Activated naive CD8-positive, alpha-beta T cell treated with anti-CD3 and anti-CD28 coated beads, Interleukin-2, amount 10 ng/mL, durations not matched to agents 7 days and 5 days (primary cell): Measurements from ENCODE around the gene TSC22D1. TPM values are rescaled to one million over a fixed set of nuclear protein-coding genes. Genes with fewer than 3 reads are reported as not detected.
"Not testable (repeated sequence)": the region's sequence is repeated elsewhere in the genome, so short reads cannot be mapped to it uniquely, and the experiment has no call there.

ENCODE experiments used
- ATAC-seq: fragments of 150-1000 bp; cut with Tn5 transposase; one replicate; pipeline ENCODE4 v1.10.0; 2021; ENCODE audit warnings: low read depth, moderate library complexity
- POLR2A ChIA-PET: fragments of 350-600 bp; sonication (Branson Sonifier 250); formaldehyde crosslinking; loops from one replicate; lab custom pipeline; 2021; ENCODE audit warnings: antibody characterized with exemption; lab: Charles Lee
- DNase-seq: peaks from one replicate; pipeline ENCODE4 v3.0.0; 2021
- H3K27ac Mint-ChIP-seq: one replicate; pipeline ENCODE4 v1.8.0; 2022; ENCODE audit warnings: mild to moderate bottlenecking, mixed read lengths
- H3K27me3 Mint-ChIP-seq: one replicate; pipeline ENCODE4 v1.8.0; 2022; ENCODE audit warnings: mild to moderate bottlenecking, moderate library complexity, mixed read lengths
- H3K36me3 Mint-ChIP-seq: one replicate; pipeline ENCODE4 v1.8.0; 2021; ENCODE audit warnings: mild to moderate bottlenecking, mixed read lengths
- H3K4me1 Mint-ChIP-seq: one replicate; pipeline ENCODE4 v1.8.0; 2021; ENCODE audit warnings: mixed read lengths
- H3K4me3 Mint-ChIP-seq: one replicate; pipeline ENCODE4 v1.8.0; 2022; ENCODE audit warnings: mild to moderate bottlenecking, moderate library complexity, mixed read lengths
- H3K9me3 Mint-ChIP-seq: one replicate; pipeline ENCODE4 v1.8.0; 2021; ENCODE audit warnings: mixed read lengths
- total RNA-seq, 2 experiments: library from RNA; stranded (reverse); gene quantifications; one replicate each; pipeline ENCODE4 v1.2.3, GENCODE V29; 2021

TSC22D1 gene
- total RNA-seq, 2 experiments from 2014 or later, result 21.8 to 27.0 TPM

- no peak overlapping the region for H3K27ac Mint-ChIP-seq
- H3K36me3 Mint-ChIP-seq, result no peaks in the 10 kb centered on the region
- no peaks in the 10 kb centered on the region for H3K9me3 Mint-ChIP-seq
- POLR2A ChIA-PET, result no interaction called here
- no peak for DNase-seq
- peaks cover 3% of the 10 kb centered on the region for H3K27me3 Mint-ChIP-seq
- ATAC-seq, result no peak
- H3K4me1 Mint-ChIP-seq, result peaks cover 2% of the 10 kb centered on the region
- H3K4me3 Mint-ChIP-seq, result no peak overlapping the region
Measured at GRCh38 chr13:44470638-44471562, 105.2 kb downstream of the TSC22D1 start.

GRCh38 chr13:44468874-44469273 is 107.3 kb downstream of the TSC22D1 start:
- Mint-ChIP-seq H3K4me3 (no peak overlapping the region), H3K9me3 (no peaks in the 10 kb centered on the region), H3K27me3 (no peaks in the 10 kb centered on the region), H3K27ac (no peak overlapping the region), H3K4me1 (no peaks in the 10 kb centered on the region), H3K36me3 (no peaks in the 10 kb centered on the region)
- POLR2A ChIA-PET, result no interaction called here
- no peak for ATAC-seq
- no peak for DNase-seq

- Mint-ChIP-seq H3K27ac (no peak overlapping the region), H3K27me3 (peaks cover 1% of the 10 kb centered on the region), H3K9me3 (no peaks in the 10 kb centered on the region), H3K36me3 (peaks cover 2% of the 10 kb centered on the region), H3K4me3 (no peak overlapping the region), H3K4me1 (no peaks in the 10 kb centered on the region)
- no peak for DNase-seq
- ATAC-seq, result no peak
- POLR2A ChIA-PET, result no interaction called here
Measured at GRCh38 chr13:44465318-44465717, 110.8 kb downstream of the TSC22D1 start.

- H3K4me3 Mint-ChIP-seq, result no peak overlapping the region
- H3K4me1 Mint-ChIP-seq, result no peaks in the 10 kb centered on the region
- POLR2A ChIA-PET, result interaction anchor here (0.5 kb wide), 1 partner anchor 838 kb away, joined by 3 read pairs; no protein-coding TSS in a partner anchor
- peaks cover 2% of the 10 kb centered on the region for H3K36me3 Mint-ChIP-seq
- DNase-seq (no peak), ATAC-seq (no peak)
- H3K27ac Mint-ChIP-seq, result no peak overlapping the region
- no peaks in the 10 kb centered on the region for H3K9me3 Mint-ChIP-seq
- H3K27me3 Mint-ChIP-seq, result peaks cover 1% of the 10 kb centered on the region
Measured at GRCh38 chr13:44464471-44464870, 111.7 kb downstream of the TSC22D1 start.

GRCh38 chr13:44463759-44464158 is 112.4 kb downstream of the TSC22D1 start:
- H3K36me3 Mint-ChIP-seq, result peaks cover 2% of the 10 kb centered on the region
- DNase-seq (no peak), ATAC-seq (no peak)
- no peaks in the 10 kb centered on the region for H3K4me1 Mint-ChIP-seq
- H3K27me3 Mint-ChIP-seq, result peaks cover 1% of the 10 kb centered on the region
- H3K4me3 Mint-ChIP-seq, result no peak overlapping the region
- no peaks in the 10 kb centered on the region for H3K9me3 Mint-ChIP-seq
- POLR2A ChIA-PET, result interaction anchor here (0.5 kb wide), 1 partner anchor 838 kb away, joined by 3 read pairs; no protein-coding TSS in a partner anchor
- H3K27ac Mint-ChIP-seq, result no peak overlapping the region

- Mint-ChIP-seq H3K4me1 (peaks cover 2% of the 10 kb centered on the region), H3K9me3 (no peaks in the 10 kb centered on the region), H3K27ac (no peak overlapping the region), H3K27me3 (peaks cover 1% of the 10 kb centered on the region), H3K4me3 (no peak overlapping the region), H3K36me3 (peaks cover 2% of the 10 kb centered on the region)
- ATAC-seq, result no peak
- no peak for DNase-seq
- POLR2A ChIA-PET, result no interaction called here
Measured at GRCh38 chr13:44459674-44460073, 116.5 kb downstream of the TSC22D1 start.

GRCh38 chr13:44458313-44458975 is 117.7 kb downstream of the TSC22D1 start:
- no peak overlapping the region for H3K27ac Mint-ChIP-seq
- no peak overlapping the region for H3K4me3 Mint-ChIP-seq
- POLR2A ChIA-PET, result no interaction called here

GRCh38 chr13:44456212-44456611 is 119.9 kb downstream of the TSC22D1 start:
- H3K36me3 Mint-ChIP-seq, H3K27ac Mint-ChIP-seq, ATAC-seq, H3K27me3 Mint-ChIP-seq, H3K4me3 Mint-ChIP-seq, H3K4me1 Mint-ChIP-seq, DNase-seq, H3K9me3 Mint-ChIP-seq: not testable (repeated sequence)
- POLR2A ChIA-PET, result interaction anchor here (0.6 kb wide), 1 partner anchor 363 kb away, joined by 5 read pairs; no protein-coding TSS in a partner anchor

More at GRCh38 chr13:44458313-44458975, 117.7 kb downstream of the TSC22D1 start:
- Mint-ChIP-seq H3K27me3 (peaks cover 1% of the 10 kb centered on the region), H3K36me3 (peaks cover 2% of the 10 kb centered on the region), H3K4me1 (peaks cover 2% of the 10 kb centered on the region), H3K9me3 (no peaks in the 10 kb centered on the region)
- DNase-seq (no peak), ATAC-seq (no peak)

- H3K4me3 Mint-ChIP-seq, result no peak overlapping the region
- POLR2A ChIA-PET, result interaction anchor here (0.6 kb wide), 1 partner anchor 363 kb away, joined by 5 read pairs; no protein-coding TSS in a partner anchor
Measured at GRCh38 chr13:44455769-44456168, 120.4 kb downstream of the TSC22D1 start.

GRCh38 chr13:44453881-44454280 is 122.2 kb downstream of the TSC22D1 start:
- ATAC-seq (no peak), DNase-seq (no peak)
- H3K36me3 Mint-ChIP-seq, result no peaks in the 10 kb centered on the region
- no peaks in the 10 kb centered on the region for H3K27me3 Mint-ChIP-seq
- no peaks in the 10 kb centered on the region for H3K9me3 Mint-ChIP-seq
- POLR2A ChIA-PET, result no interaction called here
- no peak overlapping the region for H3K4me3 Mint-ChIP-seq
- peaks cover 2% of the 10 kb centered on the region for H3K4me1 Mint-ChIP-seq
- H3K27ac Mint-ChIP-seq, result no peak overlapping the region

More at GRCh38 chr13:44455769-44456168, 120.4 kb downstream of the TSC22D1 start:
- Mint-ChIP-seq H3K27ac (no peak overlapping the region), H3K36me3 (no peaks in the 10 kb centered on the region), H3K9me3 (no peaks in the 10 kb centered on the region), H3K4me1 (peaks cover 2% of the 10 kb centered on the region), H3K27me3 (no peaks in the 10 kb centered on the region)
- no peak for ATAC-seq
- DNase-seq, result no peak

GRCh38 chr13:44453069-44453468 is 123.1 kb downstream of the TSC22D1 start:
- Mint-ChIP-seq H3K36me3 (no peaks in the 10 kb centered on the region), H3K4me3 (no peak overlapping the region), H3K9me3 (no peaks in the 10 kb centered on the region), H3K4me1 (peaks cover 2% of the 10 kb centered on the region), H3K27ac (no peak overlapping the region), H3K27me3 (no peaks in the 10 kb centered on the region)
- POLR2A ChIA-PET, result no interaction called here
- DNase-seq, result no peak
- no peak for ATAC-seq

- ATAC-seq (no peak), DNase-seq (no peak)
- H3K4me3 Mint-ChIP-seq, result no peak overlapping the region
- H3K36me3 Mint-ChIP-seq, result no peaks in the 10 kb centered on the region
- H3K27ac Mint-ChIP-seq, result no peak overlapping the region
- POLR2A ChIA-PET, result no interaction called here
- H3K27me3 Mint-ChIP-seq, result no peaks in the 10 kb centered on the region
- no peaks in the 10 kb centered on the region for H3K4me1 Mint-ChIP-seq
- H3K9me3 Mint-ChIP-seq, result no peaks in the 10 kb centered on the region
Measured at GRCh38 chr13:44452418-44452817, 123.7 kb downstream of the TSC22D1 start.

- Mint-ChIP-seq H3K4me3 (no peak overlapping the region), H3K27me3 (peaks cover under 1% of the 10 kb centered on the region), H3K4me1 (no peaks in the 10 kb centered on the region), H3K27ac (no peak overlapping the region), H3K36me3 (no peaks in the 10 kb centered on the region), H3K9me3 (no peaks in the 10 kb centered on the region)
- POLR2A ChIA-PET, result no interaction called here
- DNase-seq (no peak), ATAC-seq (no peak)
Measured at GRCh38 chr13:44451651-44452050, 124.5 kb downstream of the TSC22D1 start.
